ENCODE results near the gene CELA2A. TPM values are rescaled to one million over a fixed set of nuclear protein-coding genes. Genes with fewer than 3 reads are reported as not detected.

CELA2A gene
- total RNA-seq, 3 donors from 2014 or later (not counting 1 experiment from before 2014, with no cell fraction given) = not detected

DNA sequence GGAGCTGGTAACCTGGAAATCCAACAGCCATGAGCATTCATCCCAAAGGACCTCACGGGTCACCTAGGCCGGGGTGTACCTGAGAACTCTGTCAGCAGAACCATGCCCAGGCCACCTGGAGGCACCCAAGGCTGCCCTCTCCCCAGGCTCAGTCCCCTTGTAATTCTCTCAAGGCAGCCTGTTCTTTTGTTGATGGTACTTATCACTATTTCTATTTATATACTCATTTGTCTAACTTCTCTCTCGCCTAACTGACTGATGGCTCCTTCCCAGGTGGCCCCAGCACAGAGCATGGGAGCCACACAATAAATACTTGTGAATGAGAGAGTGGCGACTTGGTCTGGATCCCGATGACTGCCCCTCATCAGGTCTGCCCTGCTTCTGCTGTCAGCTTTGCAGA lies 50.7 kb downstream of the CELA2A start:
- ATAC-seq (no peak), DNase-seq (no peak)
- no peak overlapping the region for H3K27ac Mint-ChIP-seq
- intact Hi-C loops (cut with micrococcal nuclease) = no loop called here
- no peaks in the 10 kb centered on the region for H3K36me3 Mint-ChIP-seq
- no peak overlapping the region for H3K4me3 Mint-ChIP-seq
- peaks cover 5 to 7% of the 10 kb centered on the region in 2 donors for H3K4me1 Mint-ChIP-seq
- H3K4me3 ChIP-seq (ENCODE audit: low read length) = no peak overlapping the region
- H3K9me3 ChIP-seq (ENCODE audit: control insufficient read depth, insufficient read depth, low read length) = no peaks in the 10 kb centered on the region
- 98% methylated on average over 4 of the region's 5 CpGs for WGBS (ENCODE audit: insufficient coverage)
- no peaks in the 10 kb centered on the region for H3K27me3 ChIP-seq (ENCODE audit: control insufficient read depth, insufficient read depth, low read length)
- H3K27me3 Mint-ChIP-seq (ENCODE audit: low read depth in 2 of 2) = no peaks in the 10 kb centered on the region
- no peaks in the 10 kb centered on the region for H3K4me1 ChIP-seq (ENCODE audit: control insufficient read depth, insufficient read depth, low read length)
- H3K27ac ChIP-seq (ENCODE audit: low read length) = no peak overlapping the region
- no peaks in the 10 kb centered on the region for H3K9me3 Mint-ChIP-seq
- TF ChIP-seq, protein P1, sequence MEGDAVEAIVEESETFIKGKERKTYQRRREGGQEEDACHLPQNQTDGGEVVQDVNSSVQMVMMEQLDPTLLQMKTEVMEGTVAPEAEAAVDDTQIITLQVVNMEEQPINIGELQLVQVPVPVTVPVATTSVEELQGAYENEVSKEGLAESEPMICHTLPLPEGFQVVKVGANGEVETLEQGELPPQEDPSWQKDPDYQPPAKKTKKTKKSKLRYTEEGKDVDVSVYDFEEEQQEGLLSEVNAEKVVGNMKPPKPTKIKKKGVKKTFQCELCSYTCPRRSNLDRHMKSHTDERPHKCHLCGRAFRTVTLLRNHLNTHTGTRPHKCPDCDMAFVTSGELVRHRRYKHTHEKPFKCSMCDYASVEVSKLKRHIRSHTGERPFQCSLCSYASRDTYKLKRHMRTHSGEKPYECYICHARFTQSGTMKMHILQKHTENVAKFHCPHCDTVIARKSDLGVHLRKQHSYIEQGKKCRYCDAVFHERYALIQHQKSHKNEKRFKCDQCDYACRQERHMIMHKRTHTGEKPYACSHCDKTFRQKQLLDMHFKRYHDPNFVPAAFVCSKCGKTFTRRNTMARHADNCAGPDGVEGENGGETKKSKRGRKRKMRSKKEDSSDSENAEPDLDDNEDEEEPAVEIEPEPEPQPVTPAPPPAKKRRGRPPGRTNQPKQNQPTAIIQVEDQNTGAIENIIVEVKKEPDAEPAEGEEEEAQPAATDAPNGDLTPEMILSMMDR (IDR thresholded peaks at IDR 0.05) = no peak
- peaks cover 28% of the 10 kb centered on the region for H3K36me3 ChIP-seq (ENCODE audit: control insufficient read depth, insufficient read depth, low read length)

DNA sequence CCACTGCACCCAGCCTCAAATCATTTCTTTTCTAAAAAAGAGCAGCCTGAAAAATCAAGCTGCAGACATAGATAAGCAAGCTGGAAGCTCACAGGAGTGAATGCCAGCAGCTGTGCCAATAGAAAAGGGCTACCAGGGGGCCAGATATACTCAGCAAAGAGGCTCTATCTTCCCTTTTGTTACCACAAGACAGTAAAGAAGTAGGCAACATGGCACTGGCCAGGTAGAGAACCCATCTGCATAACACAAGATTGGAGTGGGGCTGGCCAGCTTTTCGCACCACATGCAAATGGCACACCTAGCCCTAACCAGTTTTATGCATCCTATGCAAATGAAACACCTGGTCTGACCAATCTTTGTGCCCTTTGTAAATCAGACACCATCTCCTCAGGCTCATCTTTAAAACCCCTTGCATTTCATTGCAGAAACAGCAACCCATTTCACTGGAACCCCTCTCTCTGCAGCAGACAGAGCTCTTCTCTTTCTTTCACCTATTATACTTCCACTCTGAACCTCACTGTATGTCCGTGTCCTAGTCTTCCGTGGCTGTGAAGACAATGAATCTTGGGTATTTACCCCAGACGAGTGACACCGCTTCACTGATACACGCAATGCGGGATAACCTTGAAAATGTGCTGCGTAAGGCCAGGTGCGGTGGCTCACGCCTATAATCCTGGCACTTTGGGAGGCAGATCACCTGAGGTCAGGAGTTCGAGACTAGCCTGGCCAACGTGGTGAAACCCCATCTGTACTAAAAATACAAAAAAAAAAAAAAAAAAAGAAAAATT lies 52.4 kb downstream of the CELA2A start:
- Histone ChIP-seq H3K27ac (ENCODE audit: low read length) (no peak overlapping the region), H3K4me1 (ENCODE audit: control insufficient read depth, insufficient read depth, low read length) (no peaks in the 10 kb centered on the region), H3K9me3 (ENCODE audit: control insufficient read depth, insufficient read depth, low read length) (no peaks in the 10 kb centered on the region), H3K27me3 (ENCODE audit: control insufficient read depth, insufficient read depth, low read length) (no peaks in the 10 kb centered on the region), H3K36me3 (ENCODE audit: control insufficient read depth, insufficient read depth, low read length) (peaks cover 26% of the 10 kb centered on the region), H3K4me3 (ENCODE audit: low read length) (no peak overlapping the region)
- 97% methylated on average over 10 of the region's 12 CpGs for WGBS (ENCODE audit: insufficient coverage)
- peaks cover 5 to 7% of the 10 kb centered on the region in 2 donors for H3K4me1 Mint-ChIP-seq
- H3K4me3 Mint-ChIP-seq = no peak overlapping the region
- H3K27ac Mint-ChIP-seq = no peak overlapping the region
- H3K9me3 Mint-ChIP-seq = no peaks in the 10 kb centered on the region
- ATAC-seq (no peak), DNase-seq (no peak)
- H3K27me3 Mint-ChIP-seq (ENCODE audit: low read depth in 2 of 2) = no peaks in the 10 kb centered on the region
- no peaks in the 10 kb centered on the region for H3K36me3 Mint-ChIP-seq
- intact Hi-C loops (cut with micrococcal nuclease) = no loop called here
- TF ChIP-seq, protein P1 (IDR thresholded peaks at IDR 0.05) = no peak

DNA sequence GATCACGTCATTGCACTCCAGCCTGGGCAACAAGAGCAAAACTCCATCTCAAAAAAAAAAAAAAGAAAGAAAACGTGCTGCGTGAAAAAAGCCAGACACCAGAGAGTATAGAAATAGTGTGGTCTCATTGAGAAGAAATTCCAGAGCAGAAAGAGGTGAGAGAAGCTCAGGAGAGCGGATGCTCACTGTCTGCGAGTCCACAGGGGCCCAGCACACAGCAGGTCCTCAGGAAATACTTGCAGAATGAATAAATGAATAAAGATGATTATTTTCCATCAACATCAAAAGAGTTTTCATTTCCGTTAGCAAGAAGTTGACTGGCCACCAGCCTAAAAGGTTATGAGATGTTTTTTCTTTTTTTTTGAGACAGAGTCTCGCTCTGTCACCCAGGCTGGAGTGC lies 53.1 kb downstream of the CELA2A start:
- Histone ChIP-seq H3K27me3 (ENCODE audit: control insufficient read depth, insufficient read depth, low read length) (no peaks in the 10 kb centered on the region), H3K27ac (ENCODE audit: low read length) (no peak overlapping the region), H3K4me3 (ENCODE audit: low read length) (no peak overlapping the region), H3K36me3 (ENCODE audit: control insufficient read depth, insufficient read depth, low read length) (peaks cover 25% of the 10 kb centered on the region), H3K9me3 (ENCODE audit: control insufficient read depth, insufficient read depth, low read length) (no peaks in the 10 kb centered on the region), H3K4me1 (ENCODE audit: control insufficient read depth, insufficient read depth, low read length) (no peaks in the 10 kb centered on the region)
- intact Hi-C loops (cut with micrococcal nuclease) = no loop called here
- TF ChIP-seq, protein P1 (IDR thresholded peaks at IDR 0.05) = no peak
- Mint-ChIP-seq H3K4me3 (no peak overlapping the region), H3K4me1 (peaks cover 7 to 11% of the 10 kb centered on the region in 2 donors), H3K9me3 (no peaks in the 10 kb centered on the region), H3K27ac (no peak overlapping the region), H3K36me3 (no peaks in the 10 kb centered on the region), H3K27me3 (ENCODE audit: low read depth in 2 of 2) (no peaks in the 10 kb centered on the region)
- 85% methylated on average over 5 of the region's 7 CpGs for WGBS (ENCODE audit: insufficient coverage)
- DNase-seq = no peak
- ATAC-seq = no peak
